Stimulated activated memory B cell treated with anti-CD40 and anti-IgM and Interleukin-4, amounts not matched to agents 10 μg/mL and 1 μg/mL and 100 μg/mL, for 72 hours (primary cell): Measurements from ENCODE around the gene PKM.

Experiments used
- ATAC-seq: fragments of 150-1000 bp; cut with Tn5 transposase; 2 replicates; pipeline ENCODE4 v1.10.0; 2021
- H3K27ac Mint-ChIP-seq: one replicate; pipeline ENCODE4 v1.8.0; 2022; ENCODE audit warnings: mild to moderate bottlenecking, mixed read lengths
- H3K27me3 Mint-ChIP-seq: one replicate; pipeline ENCODE4 v1.8.0; 2022; ENCODE audit warnings: mixed read lengths
- H3K36me3 Mint-ChIP-seq: one replicate; pipeline ENCODE4 v1.8.0; 2022; ENCODE audit warnings: mixed read lengths
- H3K4me1 Mint-ChIP-seq: one replicate; pipeline ENCODE4 v1.8.0; 2022; ENCODE audit warnings: mixed read lengths
- H3K4me3 Mint-ChIP-seq: one replicate; pipeline ENCODE4 v1.8.0; 2022; ENCODE audit warnings: mild to moderate bottlenecking, moderate library complexity, mixed read lengths
- H3K9me3 Mint-ChIP-seq: one replicate; pipeline ENCODE4 v1.8.0; 2022; ENCODE audit warnings: mixed read lengths

The PKM gene

DNA sequence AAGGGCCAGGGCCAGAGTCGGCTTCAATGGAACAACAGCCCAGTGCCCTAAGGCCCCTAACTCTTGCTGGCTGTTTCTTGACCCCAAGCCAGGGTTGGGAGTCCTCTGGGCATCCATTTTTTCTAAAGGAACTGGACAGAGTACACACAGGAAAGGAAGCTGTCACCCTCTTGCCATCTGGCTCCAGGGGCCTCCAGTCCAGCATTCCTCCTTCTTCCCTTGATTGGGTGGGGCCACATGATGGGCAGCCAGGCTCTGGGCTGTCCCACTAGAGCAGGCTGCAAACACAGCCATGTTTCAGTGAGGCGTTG is 31.8 kb downstream of the PKM start:
- H3K36me3 Mint-ChIP-seq: peaks cover 55% of the 10 kb centered on the region
- H3K27ac Mint-ChIP-seq: no peak overlapping the region

GRCh38 chr15:72198356-72199204 is 32.4 kb downstream of the PKM start:
- no peak for ATAC-seq
- Mint-ChIP-seq H3K4me3 (peak overlapping the region; percentile 79), H3K27me3 (peaks cover 24% of the 10 kb centered on the region), H3K9me3 (no peaks in the 10 kb centered on the region), H3K4me1 (peaks cover 56% of the 10 kb centered on the region), H3K36me3 (peaks cover 51% of the 10 kb centered on the region), H3K27ac (peak overlapping the region; percentile 70)

More for the DNA sequence above, 31.8 kb downstream of the PKM start:
- no peaks in the 10 kb centered on the region for H3K9me3 Mint-ChIP-seq
- ATAC-seq: no peak
- H3K4me1 Mint-ChIP-seq: peaks cover 60% of the 10 kb centered on the region
- peaks cover 24% of the 10 kb centered on the region for H3K27me3 Mint-ChIP-seq
- H3K4me3 Mint-ChIP-seq: no peak overlapping the region

DNA sequence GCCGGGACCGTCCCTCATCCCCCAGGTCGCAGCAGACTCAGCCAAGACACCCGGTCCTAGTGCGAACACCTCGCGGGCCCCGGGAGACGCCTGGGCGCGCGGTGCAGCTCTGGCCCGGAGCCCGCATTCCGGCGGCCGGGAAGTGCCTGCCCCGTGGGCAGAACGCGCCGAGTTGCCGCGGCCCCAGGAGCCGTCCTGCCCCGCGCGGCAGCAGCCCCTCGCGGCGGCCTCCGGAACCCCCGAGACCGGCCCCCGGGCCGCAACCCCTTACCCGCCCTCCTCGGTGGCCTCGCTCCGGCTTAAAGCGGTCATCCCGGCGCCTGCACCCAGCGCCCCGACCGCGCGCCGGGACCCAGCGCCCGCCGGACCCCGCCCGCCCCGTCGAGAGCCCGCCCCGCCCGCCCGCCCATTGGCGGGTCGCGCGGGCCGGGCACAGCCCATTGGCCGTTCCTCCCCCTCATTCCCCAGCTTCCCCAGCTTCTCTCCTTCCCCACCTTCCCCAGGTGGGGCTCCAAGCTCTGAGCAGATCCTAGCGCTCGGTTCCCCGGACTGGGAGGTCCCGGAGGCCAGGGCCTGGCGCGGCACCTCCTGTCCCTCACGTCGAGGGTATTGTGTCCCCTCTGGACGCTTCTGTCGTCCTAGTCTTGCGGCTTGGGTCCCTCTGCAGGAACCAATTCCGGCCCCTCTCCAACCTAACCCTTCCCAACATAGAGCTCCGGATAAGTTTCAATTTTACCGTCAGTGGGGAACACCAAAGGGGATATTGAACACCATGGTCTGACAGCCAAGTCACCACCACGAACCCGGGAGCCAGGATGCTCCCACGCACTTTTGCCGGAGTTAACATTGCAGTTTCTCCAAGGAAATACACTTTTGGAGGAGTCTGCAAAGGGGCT is 33.3 kb downstream of the PKM start, which contains the start of gene GRAMD2A:
Gene GRAMD2A, minus strand, starts transcription at position 328 of the 896 bp plus-strand sequence.
- Mint-ChIP-seq H3K27ac (peak within 1 kb of the TSS; percentile 70), H3K36me3 (peaks cover 43% of the 10 kb centered on the region), H3K4me3 (peak within 1 kb of the TSS; percentile 79), H3K27me3 (peaks cover 24% of the 10 kb centered on the region), H3K9me3 (no peaks in the 10 kb centered on the region), H3K4me1 (peaks cover 48% of the 10 kb centered on the region)
- peak; percentile 54 for ATAC-seq

DNA sequence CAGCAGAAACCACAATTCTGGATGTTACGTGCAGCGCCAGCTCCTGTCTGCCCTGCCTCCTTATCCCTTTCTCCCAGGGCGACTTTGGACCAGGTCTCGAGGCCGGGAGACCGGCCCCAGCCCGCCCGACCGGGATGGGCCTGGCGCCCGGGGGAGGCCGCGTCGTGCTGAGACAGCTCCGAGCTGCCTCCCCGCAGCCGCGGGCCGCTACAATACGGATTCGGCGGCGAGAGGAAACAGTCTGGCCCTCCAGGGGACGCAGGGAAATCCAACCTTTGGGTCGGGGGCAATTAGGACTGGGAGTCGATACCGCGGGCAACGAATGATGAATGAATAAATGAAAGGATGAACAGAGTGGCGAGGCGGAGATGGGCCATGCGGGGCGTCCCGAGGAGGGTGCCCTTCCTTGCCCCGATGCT is 33.9 kb downstream of the PKM start:
- Mint-ChIP-seq H3K4me1 (peaks cover 41% of the 10 kb centered on the region), H3K36me3 (peaks cover 36% of the 10 kb centered on the region), H3K4me3 (peak overlapping the region; percentile 58), H3K9me3 (no peaks in the 10 kb centered on the region), H3K27ac (no peak overlapping the region), H3K27me3 (peaks cover 24% of the 10 kb centered on the region)
- no peak for ATAC-seq

GRCh38 chr15:72196409-72197040 is 34.5 kb downstream of the PKM start:
- no peak overlapping the region for H3K27ac Mint-ChIP-seq
- H3K4me3 Mint-ChIP-seq: no peak overlapping the region

DNA sequence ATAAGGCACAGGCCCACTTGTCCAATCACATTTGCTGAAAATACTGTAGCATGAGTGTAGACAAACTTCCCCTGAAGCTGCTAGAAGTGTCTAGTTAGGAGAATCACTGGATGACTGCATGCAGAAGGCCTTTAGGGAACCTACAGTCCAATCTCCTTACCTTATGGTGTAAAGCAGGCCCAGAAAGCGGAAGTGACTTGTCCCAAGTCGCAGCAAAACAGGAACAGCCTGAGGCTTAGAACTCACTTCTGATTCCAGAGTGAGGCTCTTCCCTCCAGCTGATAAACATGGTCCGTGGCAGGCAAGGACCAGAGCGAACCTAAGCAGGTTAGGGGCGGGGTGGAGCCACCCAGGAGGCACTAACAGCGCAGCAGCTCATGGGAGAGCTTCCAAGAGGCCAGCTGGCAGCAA is 35.9 kb downstream of the PKM start:
- peak; percentile 31 for ATAC-seq

More at GRCh38 chr15:72196409-72197040, 34.5 kb downstream of the PKM start:
- Mint-ChIP-seq H3K4me1 (peaks cover 41% of the 10 kb centered on the region), H3K36me3 (peaks cover 35% of the 10 kb centered on the region), H3K27me3 (peaks cover 24% of the 10 kb centered on the region), H3K9me3 (no peaks in the 10 kb centered on the region)
- no peak for ATAC-seq

GRCh38 chr15:72193836-72194396 is 37.1 kb downstream of the PKM start:
- Mint-ChIP-seq H3K4me1 (peaks cover 25% of the 10 kb centered on the region), H3K27ac (no peak overlapping the region), H3K4me3 (no peak overlapping the region), H3K36me3 (peaks cover 12% of the 10 kb centered on the region), H3K27me3 (peaks cover 24% of the 10 kb centered on the region), H3K9me3 (no peaks in the 10 kb centered on the region)
- no peak for ATAC-seq

More for the DNA sequence above, 35.9 kb downstream of the PKM start:
- Mint-ChIP-seq H3K4me1 (peaks cover 28% of the 10 kb centered on the region), H3K36me3 (peaks cover 23% of the 10 kb centered on the region), H3K9me3 (no peaks in the 10 kb centered on the region), H3K27ac (no peak overlapping the region), H3K4me3 (no peak overlapping the region), H3K27me3 (peaks cover 24% of the 10 kb centered on the region)

DNA sequence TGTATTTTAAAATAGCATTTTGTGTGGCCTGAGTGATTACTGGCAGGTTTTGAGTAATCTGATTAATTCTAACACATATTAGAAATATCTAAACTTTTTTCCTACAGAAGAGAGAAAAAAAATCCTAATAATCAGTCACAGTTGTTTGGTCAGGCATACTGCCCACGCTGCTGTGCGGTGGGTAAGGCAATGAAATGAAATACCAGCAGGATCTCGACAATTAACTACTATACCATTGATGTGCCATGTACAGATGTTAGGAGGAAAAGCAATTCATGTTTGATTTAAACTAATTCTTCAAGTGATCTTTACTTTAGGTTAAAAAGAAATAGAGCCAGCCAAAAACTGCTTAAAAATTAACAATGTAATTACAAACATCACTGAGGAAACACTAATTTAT is 38.6 kb downstream of the PKM start:
- no peak overlapping the region for H3K27ac Mint-ChIP-seq
- H3K36me3 Mint-ChIP-seq: no peaks in the 10 kb centered on the region
- no peak for ATAC-seq
- no peak overlapping the region for H3K4me3 Mint-ChIP-seq
- no peaks in the 10 kb centered on the region for H3K9me3 Mint-ChIP-seq
- H3K4me1 Mint-ChIP-seq: peaks cover 11% of the 10 kb centered on the region
- H3K27me3 Mint-ChIP-seq: peaks cover 13% of the 10 kb centered on the region

GRCh38 chr15:72189250-72189902 is 41.6 kb downstream of the PKM start:
- H3K36me3 Mint-ChIP-seq: no peaks in the 10 kb centered on the region
- H3K27ac Mint-ChIP-seq: no peak overlapping the region
- peaks cover 3% of the 10 kb centered on the region for H3K27me3 Mint-ChIP-seq
- H3K9me3 Mint-ChIP-seq: no peaks in the 10 kb centered on the region
- no peak for ATAC-seq
- H3K4me1 Mint-ChIP-seq: no peaks in the 10 kb centered on the region
- H3K4me3 Mint-ChIP-seq: no peak overlapping the region

- H3K4me1 Mint-ChIP-seq: no peaks in the 10 kb centered on the region
- no peaks in the 10 kb centered on the region for H3K36me3 Mint-ChIP-seq
- H3K4me3 Mint-ChIP-seq: no peak overlapping the region
- ATAC-seq: no peak
- no peak overlapping the region for H3K27ac Mint-ChIP-seq
- H3K27me3 Mint-ChIP-seq: peaks cover 43% of the 10 kb centered on the region
- H3K9me3 Mint-ChIP-seq: no peaks in the 10 kb centered on the region
Measured at GRCh38 chr15:72184165-72184811, 46.7 kb downstream of the PKM start.

DNA sequence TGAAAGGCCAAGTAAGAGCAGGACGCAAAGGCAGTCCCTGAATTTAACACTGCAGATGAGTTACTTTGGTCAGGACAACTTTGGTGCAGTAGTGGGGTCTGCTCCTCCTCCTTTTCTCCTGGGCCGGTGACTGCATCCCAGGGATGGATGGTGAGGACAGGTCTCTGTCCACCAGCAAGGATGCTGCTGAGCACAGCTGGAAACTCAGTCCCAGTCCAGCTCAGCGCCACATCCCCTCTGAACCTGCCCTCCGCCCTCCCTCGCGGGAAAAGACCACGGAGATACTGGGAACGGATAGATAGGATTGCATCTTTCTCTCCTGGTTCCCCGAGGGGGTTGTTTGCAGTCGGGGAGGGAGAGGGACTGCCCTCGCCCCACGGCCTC is 47.2 kb downstream of the PKM start:
- no peak overlapping the region for H3K27ac Mint-ChIP-seq
- no peaks in the 10 kb centered on the region for H3K4me1 Mint-ChIP-seq
- no peaks in the 10 kb centered on the region for H3K9me3 Mint-ChIP-seq
- peak; percentile 12 for ATAC-seq
- H3K36me3 Mint-ChIP-seq: no peaks in the 10 kb centered on the region
- H3K4me3 Mint-ChIP-seq: no peak overlapping the region
- H3K27me3 Mint-ChIP-seq: peaks cover 43% of the 10 kb centered on the region

GRCh38 chr15:72182673-72183072 is 48.3 kb downstream of the PKM start:
- Mint-ChIP-seq H3K27me3 (peaks cover 43% of the 10 kb centered on the region), H3K9me3 (no peaks in the 10 kb centered on the region)

GRCh38 chr15:72182244-72182643 is 48.7 kb downstream of the PKM start:
- Mint-ChIP-seq H3K27ac (no peak overlapping the region), H3K27me3 (peaks cover 43% of the 10 kb centered on the region), H3K4me1 (no peaks in the 10 kb centered on the region), H3K9me3 (no peaks in the 10 kb centered on the region), H3K4me3 (no peak overlapping the region), H3K36me3 (no peaks in the 10 kb centered on the region)
- ATAC-seq: no peak

More at GRCh38 chr15:72182673-72183072, 48.3 kb downstream of the PKM start:
- ATAC-seq: no peak
- Mint-ChIP-seq H3K36me3 (no peaks in the 10 kb centered on the region), H3K4me3 (no peak overlapping the region), H3K4me1 (no peaks in the 10 kb centered on the region), H3K27ac (no peak overlapping the region)

DNA sequence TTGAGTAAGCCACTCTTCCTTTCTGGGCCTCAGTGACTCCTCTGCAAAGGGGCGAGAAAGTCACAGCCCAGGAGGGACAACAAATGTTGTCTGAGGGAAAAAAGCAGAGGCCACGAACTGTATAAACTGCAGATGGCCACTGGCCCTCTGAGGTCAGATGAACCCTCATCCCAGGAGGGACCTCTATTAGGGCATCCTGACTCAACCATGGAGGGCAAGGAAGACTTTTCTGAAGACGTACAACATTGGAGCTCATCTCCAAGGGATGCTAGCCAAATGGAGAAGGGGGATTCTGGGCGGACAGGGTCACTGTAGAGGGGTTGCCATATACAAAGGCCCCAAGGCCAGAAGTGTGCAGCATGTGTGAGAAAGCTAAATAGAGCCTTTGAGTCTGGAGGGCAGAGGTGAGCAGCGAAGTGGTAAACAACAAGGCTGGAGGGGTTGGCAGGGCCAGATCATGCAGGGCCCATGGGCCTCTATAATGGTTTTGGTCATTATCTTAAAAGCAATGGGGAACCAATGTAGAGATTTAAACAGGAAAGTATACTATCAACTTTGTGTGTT is 50.1 kb downstream of the PKM start:
- H3K4me1 Mint-ChIP-seq: no peaks in the 10 kb centered on the region
- no peaks in the 10 kb centered on the region for H3K36me3 Mint-ChIP-seq
- H3K9me3 Mint-ChIP-seq: no peaks in the 10 kb centered on the region
- H3K4me3 Mint-ChIP-seq: no peak overlapping the region
- H3K27ac Mint-ChIP-seq: no peak overlapping the region
- H3K27me3 Mint-ChIP-seq: peaks cover 46% of the 10 kb centered on the region
- ATAC-seq: no peak
